Erythroblast (primary cell): Measurements from ENCODE around the gene P2RX6.

Experiments
- GATA1 ChIP-seq: IDR thresholded peaks from 2 replicates; pipeline ENCODE4 v1.6.1; 2011; ENCODE audit warnings: low read depth, mild to moderate bottlenecking, control low read depth, low read length, moderate library complexity
- POLR2A ChIP-seq: IDR thresholded peaks from 2 replicates; pipeline ENCODE4 v1.6.1; 2011; ENCODE audit warnings: mild to moderate bottlenecking, low read length

- TF ChIP-seq POLR2A = no peak
- TF ChIP-seq GATA1 = no peak
Observed at GRCh38 chr22:20973634-20974286, 41.2 kb upstream of the P2RX6 start.
